ENCODE results near the gene ZNF19. TPM values are rescaled to one million over a fixed set of nuclear protein-coding genes. Genes with fewer than 3 reads are reported as not detected.

The ZNF19 gene
- total and polyA plus RNA-seq, 2 of the 8 experiments (the other 6 are each of a cell fraction or from before 2014, with no cell fraction given), result 1.5 to 3.5 TPM

GRCh38 chr16:71441348-71442050 lies 47.6 kb downstream of the ZNF19 start (continued):
- TF ChIP-seq CHD7 (IDR thresholded peaks at IDR 0.05; ENCODE audit: insufficient replicate concordance, low read length) (no peak), GABPA (IDR thresholded peaks at IDR 0.05; ENCODE audit: borderline replicate concordance, insufficient read depth, low read length) (peak; percentile 14; the same call in 1 of the 2 replicates), RFX5 (IDR thresholded peaks at IDR 0.05; ENCODE audit: borderline replicate concordance, low read depth, low read length) (no peak), ATF2 (IDR thresholded peaks at IDR 0.05; ENCODE audit: low read length) (no peak), HDAC2 (IDR thresholded peaks at IDR 0.05; ENCODE audit: borderline replicate concordance in 1 of 2, low read depth in 2 of 2, low read length in 2 of 2) (no peak), USF2 (IDR thresholded peaks at IDR 0.05; ENCODE audit: low read length) (no peak)

Measured in H1 (cell line).